HG03196 (cell line): Measurements from ENCODE around the gene IAH1.

ENCODE experiments used
- ATAC-seq: cut with Tn5 transposase; IDR thresholded peaks from one replicate; pipeline ENCODE4 v1.9.1; 2021; ENCODE audit not compliant: unreplicated experiment

Gene IAH1

GRCh38 chr2:9474361-9475057 lies at the start of gene IAH1:
IAH1 (plus strand) TSS chr2:9474551; CDS start chr2:9474567, 16 bp downstream.
- peak; percentile 72 for ATAC-seq

GRCh38 chr2:9428965-9429577 lies 45.3 kb upstream of the IAH1 start:
- no peak for ATAC-seq

GRCh38 chr2:9430316-9431293 lies 43.7 kb upstream of the IAH1 start:
- ATAC-seq: no peak

GRCh38 chr2:9434489-9434888 lies 39.9 kb upstream of the IAH1 start:
- no peak for ATAC-seq

- no peak for ATAC-seq
These were observed 34.8 kb upstream of the IAH1 start for GRCh38 chr2:9439536-9439935.

GRCh38 chr2:9440058-9440727 lies 34.2 kb upstream of the IAH1 start:
- no peak for ATAC-seq

GRCh38 chr2:9441556-9441955 lies 32.8 kb upstream of the IAH1 start:
- no peak for ATAC-seq

- no peak for ATAC-seq
These were observed 30.8 kb upstream of the IAH1 start for GRCh38 chr2:9443526-9443925.

GRCh38 chr2:9445089-9445488 lies 29.3 kb upstream of the IAH1 start:
- no peak for ATAC-seq

GRCh38 chr2:9451231-9451630 lies 23.1 kb upstream of the IAH1 start:
- ATAC-seq: no peak

GRCh38 chr2:9460441-9461017 lies 13.8 kb upstream of the IAH1 start:
- ATAC-seq: no peak

GRCh38 chr2:9461079-9461478 lies 13.3 kb upstream of the IAH1 start:
- ATAC-seq: no peak

- ATAC-seq: no peak
These were observed 12.0 kb upstream of the IAH1 start for GRCh38 chr2:9462313-9462712.

- no peak for ATAC-seq
These were observed 11.3 kb upstream of the IAH1 start for GRCh38 chr2:9462886-9463697.

- no peak for ATAC-seq
These were observed 10.7 kb upstream of the IAH1 start for GRCh38 chr2:9463698-9464034.

GRCh38 chr2:9465170-9465569 lies 9.2 kb upstream of the IAH1 start:
- no peak for ATAC-seq

- ATAC-seq: no peak
These were observed 8.1 kb upstream of the IAH1 start for GRCh38 chr2:9466147-9466683.

- no peak for ATAC-seq
These were observed 6.7 kb upstream of the IAH1 start for GRCh38 chr2:9467687-9468086.

GRCh38 chr2:9471206-9471605 lies 3.1 kb upstream of the IAH1 start:
- ATAC-seq: no peak

- no peak for ATAC-seq
These were observed 1.8 kb upstream of the IAH1 start for GRCh38 chr2:9472511-9472910.
